HepG2 (cell line): ENCODE measurements around the gene ADIPOR1. TPM values are rescaled to one million over a fixed set of nuclear protein-coding genes. Genes with fewer than 3 reads are reported as not detected.

Experiments
- IKZF1 ChIP-seq: fragments of 450-650 bp; IDR thresholded peaks from 2 replicates; pipeline ENCODE4 v1.7.1; 2016
- MED1 ChIP-seq: sonication (generic); formaldehyde crosslinking; IDR thresholded peaks from 2 replicates; pipeline ENCODE4 v1.4.0; 2020; ENCODE audit warnings: missing genetic modification reagents
- MED13 ChIP-seq: sonication (generic); formaldehyde crosslinking; IDR thresholded peaks from 2 replicates; pipeline ENCODE4 v1.5.0; 2020; ENCODE audit warnings: missing genetic modification reagents
- NFKB2 ChIP-seq: sonication (generic); formaldehyde crosslinking; IDR thresholded peaks from 2 replicates; pipeline ENCODE4 v1.4.0; 2020; ENCODE audit warnings: missing genetic modification reagents, borderline replicate concordance
- PHB2 ChIP-seq: fragments of 450-650 bp; IDR thresholded peaks from 2 replicates; pipeline ENCODE4 v1.6.1; 2018; ENCODE audit not compliant: partially characterized antibody
- SAFB2 ChIP-seq: sonication (generic); formaldehyde crosslinking; IDR thresholded peaks from 2 replicates; pipeline ENCODE4 v1.5.1; 2020; ENCODE audit warnings: missing genetic modification reagents, low read depth, mild to moderate bottlenecking, borderline replicate concordance
- SIN3A ChIP-seq: IDR thresholded peaks from 2 replicates; pipeline ENCODE4 v1.6.1; 2011; ENCODE audit warnings: low read depth, mild to moderate bottlenecking, control low read depth, low read length, borderline replicate concordance
- SP5 ChIP-seq: IDR thresholded peaks from 2 replicates; pipeline ENCODE4 v1.6.1; 2016; ENCODE audit warnings: low read depth, borderline replicate concordance
- ZBTB8A ChIP-seq: sonication (generic); formaldehyde crosslinking; IDR thresholded peaks from 2 replicates; pipeline ENCODE4 v1.4.0; 2020; ENCODE audit warnings: mild to moderate bottlenecking, low read depth, missing genetic modification reagents, borderline replicate concordance
- ZC3H13 ChIP-seq: sonication (generic); formaldehyde crosslinking; IDR thresholded peaks from 2 replicates; pipeline ENCODE4 v1.8.1; 2023; ENCODE audit warnings: mild to moderate bottlenecking, missing genetic modification reagents, moderate library complexity
- ZFP36L1 ChIP-seq: sonication (generic); formaldehyde crosslinking; IDR thresholded peaks from 2 replicates; pipeline ENCODE4 v1.8.0; 2022; ENCODE audit warnings: mild to moderate bottlenecking, missing genetic modification reagents, moderate library complexity
- ZMYM4 ChIP-seq: sonication (generic); formaldehyde crosslinking; IDR thresholded peaks from 2 replicates; pipeline ENCODE4 v1.8.1; 2023; ENCODE audit warnings: mild to moderate bottlenecking, missing genetic modification reagents
- ZNF143 ChIP-seq: sonication (generic); formaldehyde crosslinking; IDR thresholded peaks from 2 replicates; pipeline ENCODE4 v1.4.0; 2020; ENCODE audit warnings: missing genetic modification reagents
- ZNF160 ChIP-seq: sonication (generic); formaldehyde crosslinking; IDR thresholded peaks from 2 replicates; pipeline ENCODE4 v1.8.0; 2022; ENCODE audit warnings: mild to moderate bottlenecking, inconsistent platforms, missing genetic modification reagents
- ZNF230 ChIP-seq: sonication (generic); formaldehyde crosslinking; IDR thresholded peaks from 2 replicates; pipeline ENCODE4 v1.4.0; 2020; ENCODE audit warnings: mild to moderate bottlenecking, missing genetic modification reagents
- ZNF644 ChIP-seq: IDR thresholded peaks from 2 replicates; pipeline ENCODE4 v1.6.1; 2016; ENCODE audit warnings: low read depth
- ZNF749 ChIP-seq: sonication (generic); formaldehyde crosslinking; IDR thresholded peaks from 2 replicates; pipeline ENCODE4 v1.8.0; 2022; ENCODE audit warnings: mild to moderate bottlenecking, missing genetic modification reagents, moderate library complexity, borderline replicate concordance
- ZNF766 ChIP-seq: sonication (generic); formaldehyde crosslinking; IDR thresholded peaks from 2 replicates; pipeline ENCODE4 v1.5.0; 2020; ENCODE audit warnings: missing genetic modification reagents, borderline replicate concordance
- polyA plus RNA-seq, 8 experiments: library from polyadenylated mRNA; depleted of rRNA in 3 of 8; stranded (reverse) in 7 of 8; unstranded in 1 of 8; fragments of >200 nt; fragmentation: Illumina TruSeq in 4 of 8; extraction: Trizol in 4 of 8; gene quantifications; 2 replicates each; pipeline versions ENCODE4 v1.2.1 to v1.2.3, GENCODE V29; 2011 to 2016; ENCODE audit warnings: low read depth in 4 of 8, missing spikeins in 1 of 8, mixed read lengths in 1 of 8; ENCODE audit not compliant: insufficient read depth in 1 of 8
- total RNA-seq, 5 experiments: library from RNA; depleted of rRNA; stranded (reverse); fragments of >200 nt; fragmentation: Illumina TruSeq; extraction: Trizol; gene quantifications; 2 replicates each; pipeline ENCODE4 v1.2.3, GENCODE V29; 2016; ENCODE audit warnings: low read depth in 1 of 5
- TF ChIP-seq, protein P1 (sequence below): sonication (generic); formaldehyde crosslinking; IDR thresholded peaks from 2 replicates; pipeline ENCODE4 v1.4.0; 2020; ENCODE audit warnings: missing genetic modification reagents; ENCODE audit errors: not compliant biosample characterization
- TF ChIP-seq, protein P2 (sequence below): sonication (generic); formaldehyde crosslinking; IDR thresholded peaks from 2 replicates; pipeline ENCODE4 v1.4.0; 2020; ENCODE audit warnings: low read depth, mild to moderate bottlenecking, missing genetic modification reagents
- TF ChIP-seq, protein P3 (sequence below): sonication (generic); formaldehyde crosslinking; IDR thresholded peaks from 2 replicates; pipeline ENCODE4 v1.4.0; 2020; ENCODE audit warnings: missing genetic modification reagents, borderline replicate concordance

Gene ADIPOR1
- total and polyA plus RNA-seq, 2 of the 13 experiments (the other 11 are each of a cell fraction or from before 2014, with no cell fraction given): 60.0 to 141 TPM

DNA sequence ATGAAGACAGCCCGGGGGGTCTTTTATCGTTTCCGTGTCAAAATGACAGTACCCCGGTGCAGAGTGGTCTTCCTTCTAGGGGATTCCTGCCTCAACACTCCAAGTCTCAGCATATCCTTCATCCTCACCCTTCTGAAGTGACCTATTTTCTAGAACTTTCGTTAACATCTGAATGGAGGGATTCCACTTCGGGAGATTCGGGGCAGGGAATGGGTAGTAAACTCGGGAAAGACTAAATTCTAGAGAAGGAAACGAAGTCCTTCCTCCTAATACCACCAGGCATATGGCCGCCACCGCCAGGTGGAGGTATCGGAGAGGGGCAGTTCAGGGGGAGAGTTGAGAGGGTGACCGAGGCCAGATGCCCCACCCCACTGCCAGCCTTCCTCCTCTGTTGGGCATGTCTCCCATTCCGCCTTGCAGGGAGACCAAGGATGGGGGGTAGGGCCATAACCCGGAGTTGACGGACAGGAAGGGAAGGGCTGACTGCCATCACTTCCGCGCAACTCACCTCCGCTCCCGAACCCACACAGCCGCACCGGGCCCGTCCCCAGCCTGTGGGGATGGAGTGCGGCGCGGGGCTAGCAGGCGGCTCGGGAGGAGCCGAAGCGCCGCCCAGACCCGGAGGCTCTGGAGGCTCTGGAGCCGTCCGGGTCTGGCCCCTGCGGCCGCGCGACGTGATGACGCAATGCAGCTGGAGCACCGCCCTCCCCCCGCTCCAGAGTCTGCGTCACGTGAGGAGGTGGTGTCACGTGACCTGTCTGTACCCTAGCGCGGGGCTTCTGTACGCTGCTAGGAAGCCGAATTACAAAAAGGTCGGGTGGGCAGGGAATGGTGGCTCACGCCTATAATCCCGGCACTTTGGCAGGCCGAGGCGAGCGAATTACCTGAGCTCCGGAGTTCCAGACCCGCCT is 31.3 kb downstream of the ADIPOR1 start, which contains the start of gene KLHL12 (continued):
- TF ChIP-seq ZMYM4 (peak; percentile 90), ZFP36L1 (peak; percentile 42), ZC3H13 (CRISPR knock-in tag) (peak; percentile 25; the same call in 1 of the 2 replicates), MED13 (CRISPR knock-in tag) (peak; percentile 80; the same call in 1 of the 2 replicates), MED1 (CRISPR knock-in tag) (peak; percentile 86), ZNF143 (CRISPR knock-in tag) (peak; percentile 66; the same call in 1 of the 2 replicates), ZNF230 (peak; percentile 71; the same call in 1 of the 2 replicates), SAFB2 (peak; percentile 80; the same call in 1 of the 2 replicates), ZNF749 (CRISPR knock-in tag) (no peak), PHB2 (no peak), IKZF1 (no peak), SP5 (peak; percentile 54; the same call in 1 of the 2 replicates), ZNF160 (CRISPR knock-in tag) (peak; percentile 88), SIN3A (peak; percentile 90; the same call in 1 of the 2 replicates), ZBTB8A (CRISPR knock-in tag) (no peak; the same call in 1 of the 2 replicates), NFKB2 (CRISPR knock-in tag) (peak; percentile 94; the same call in 1 of the 2 replicates), ZNF644 (0 out of 2 replicates have a peak, but pooled peaks have one; percentile 49), ZNF766 (CRISPR knock-in tag) (peak; percentile 83)
- TF ChIP-seq, protein P1, sequence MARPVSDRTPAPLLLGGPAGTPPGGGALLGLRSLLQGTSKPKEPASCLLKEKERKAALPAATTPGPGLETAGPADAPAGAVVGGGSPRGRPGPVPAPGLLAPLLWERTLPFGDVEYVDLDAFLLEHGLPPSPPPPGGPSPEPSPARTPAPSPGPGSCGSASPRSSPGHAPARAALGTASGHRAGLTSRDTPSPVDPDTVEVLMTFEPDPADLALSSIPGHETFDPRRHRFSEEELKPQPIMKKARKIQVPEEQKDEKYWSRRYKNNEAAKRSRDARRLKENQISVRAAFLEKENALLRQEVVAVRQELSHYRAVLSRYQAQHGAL (CRISPR knock-in tag): peak; percentile 88
- TF ChIP-seq, protein P2, sequence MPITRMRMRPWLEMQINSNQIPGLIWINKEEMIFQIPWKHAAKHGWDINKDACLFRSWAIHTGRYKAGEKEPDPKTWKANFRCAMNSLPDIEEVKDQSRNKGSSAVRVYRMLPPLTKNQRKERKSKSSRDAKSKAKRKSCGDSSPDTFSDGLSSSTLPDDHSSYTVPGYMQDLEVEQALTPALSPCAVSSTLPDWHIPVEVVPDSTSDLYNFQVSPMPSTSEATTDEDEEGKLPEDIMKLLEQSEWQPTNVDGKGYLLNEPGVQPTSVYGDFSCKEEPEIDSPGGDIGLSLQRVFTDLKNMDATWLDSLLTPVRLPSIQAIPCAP (CRISPR knock-in tag): no peak
- TF ChIP-seq, protein P3, sequence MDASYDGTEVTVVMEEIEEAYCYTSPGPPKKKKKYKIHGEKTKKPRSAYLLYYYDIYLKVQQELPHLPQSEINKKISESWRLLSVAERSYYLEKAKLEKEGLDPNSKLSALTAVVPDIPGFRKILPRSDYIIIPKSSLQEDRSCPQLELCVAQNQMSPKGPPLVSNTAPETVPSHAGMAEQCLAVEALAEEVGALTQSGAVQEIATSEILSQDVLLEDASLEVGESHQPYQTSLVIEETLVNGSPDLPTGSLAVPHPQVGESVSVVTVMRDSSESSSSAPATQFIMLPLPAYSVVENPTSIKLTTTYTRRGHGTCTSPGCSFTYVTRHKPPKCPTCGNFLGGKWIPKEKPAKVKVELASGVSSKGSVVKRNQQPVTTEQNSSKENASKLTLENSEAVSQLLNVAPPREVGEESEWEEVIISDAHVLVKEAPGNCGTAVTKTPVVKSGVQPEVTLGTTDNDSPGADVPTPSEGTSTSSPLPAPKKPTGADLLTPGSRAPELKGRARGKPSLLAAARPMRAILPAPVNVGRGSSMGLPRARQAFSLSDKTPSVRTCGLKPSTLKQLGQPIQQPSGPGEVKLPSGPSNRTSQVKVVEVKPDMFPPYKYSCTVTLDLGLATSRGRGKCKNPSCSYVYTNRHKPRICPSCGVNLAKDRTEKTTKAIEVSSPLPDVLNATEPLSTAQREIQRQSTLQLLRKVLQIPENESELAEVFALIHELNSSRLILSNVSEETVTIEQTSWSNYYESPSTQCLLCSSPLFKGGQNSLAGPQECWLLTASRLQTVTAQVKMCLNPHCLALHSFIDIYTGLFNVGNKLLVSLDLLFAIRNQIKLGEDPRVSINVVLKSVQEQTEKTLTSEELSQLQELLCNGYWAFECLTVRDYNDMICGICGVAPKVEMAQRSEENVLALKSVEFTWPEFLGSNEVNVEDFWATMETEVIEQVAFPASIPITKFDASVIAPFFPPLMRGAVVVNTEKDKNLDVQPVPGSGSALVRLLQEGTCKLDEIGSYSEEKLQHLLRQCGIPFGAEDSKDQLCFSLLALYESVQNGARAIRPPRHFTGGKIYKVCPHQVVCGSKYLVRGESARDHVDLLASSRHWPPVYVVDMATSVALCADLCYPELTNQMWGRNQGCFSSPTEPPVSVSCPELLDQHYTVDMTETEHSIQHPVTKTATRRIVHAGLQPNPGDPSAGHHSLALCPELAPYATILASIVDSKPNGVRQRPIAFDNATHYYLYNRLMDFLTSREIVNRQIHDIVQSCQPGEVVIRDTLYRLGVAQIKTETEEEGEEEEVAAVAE: 0 out of 2 replicates have a peak, but pooled peaks have one; percentile 51
